Esophagus muscularis mucosa (tissue), 4 donors: ENCODE measurements around the gene TMOD1. TPM values are rescaled to one million over a fixed set of nuclear protein-coding genes. Genes with fewer than 3 reads are reported as not detected.

Experiments
- DNase-seq: peaks from one replicate; pipeline ENCODE4 v3.0.0-alpha.2; 2017; ENCODE audit errors: extremely low spot score
- H3K27ac ChIP-seq, 4 donors: fragments of 200-600 bp; sonication (generic); replicated peaks in 1 of 4; 1 replicate in 3 of 4; 2 replicates in 1 of 4; pipeline ENCODE4 v1.5.1; 2016 to 2019; ENCODE audit warnings: mild to moderate bottlenecking in 1 of 4
- H3K27me3 ChIP-seq, 4 donors: fragments of 200-600 bp; sonication (generic); one replicate each; pipeline versions ENCODE4 v1.5.1 to v1.6.0; 2016 to 2019
- H3K36me3 ChIP-seq, 4 donors: fragments of 200-600 bp; sonication (generic); one replicate each; pipeline ENCODE4 v1.5.1; 2016 to 2019
- H3K4me1 ChIP-seq, 4 donors: fragments of 200-600 bp; sonication (generic); one replicate each; pipeline ENCODE4 v1.5.1; 2016 to 2019
- H3K4me3 ChIP-seq, 4 donors: fragments of 200-600 bp; sonication (generic); 1 replicate in 2 of 4; 2 replicates in 2 of 4; pipeline ENCODE4 v1.5.1; 2016 to 2019; ENCODE audit warnings: mild to moderate bottlenecking in 4 of 4, moderate library complexity in 1 of 4
- H3K9me3 ChIP-seq, 4 donors: fragments of 200-600 bp; sonication (generic); 1 replicate in 3 of 4; 2 replicates in 1 of 4; pipeline ENCODE4 v1.5.1; 2016 to 2019
- EP300 ChIP-seq: sonication (generic); formaldehyde crosslinking; IDR thresholded peaks from one replicate; pipeline ENCODE4 v1.6.1; 2017; ENCODE audit warnings: antibody characterized with exemption
- POLR2A ChIP-seq: fragments of 450-650 bp; IDR thresholded peaks from one replicate; pipeline ENCODE4 v1.6.1; 2017; ENCODE audit warnings: antibody characterized with exemption, moderate library complexity, mild to moderate bottlenecking, low read depth
- POLR2AphosphoS5 ChIP-seq, 2 donors: sonication (generic); formaldehyde crosslinking; IDR thresholded peaks; one replicate each; pipeline ENCODE4 v1.6.1; 2017; ENCODE audit warnings: antibody characterized with exemption in 2 of 2
- WGBS: methylation state at CpG from one replicate; pipeline ENCODE4 v1.1.5; 2018; 5-methylcytosine and 5-hydroxymethylcytosine counted together
- intact Hi-C: fragments of 100-400 bp; cut with DNase I; formaldehyde crosslinking; loops from one replicate; pipeline ENCODE4 v1.15.1; 2023
- total RNA-seq, 4 donors: library from RNA; depleted of rRNA; stranded (reverse); fragments of >200 nt; gene quantifications; one replicate each; pipeline versions ENCODE4 v1.1.0 to v1.2.1, GENCODE V29; 2016
- TF ChIP-seq, protein P1 (sequence below), 3 experiments: fragments of 200-600 bp in 2 of 3; fragments of 450-650 bp in 1 of 3; sonication (generic) in 2 of 3; IDR thresholded peaks; one replicate each; pipeline ENCODE4 v1.5.1; 2017 to 2019; ENCODE audit warnings: antibody characterized with exemption in 3 of 3, mild to moderate bottlenecking in 2 of 3, moderate library complexity in 1 of 3

TMOD1 gene
- total RNA-seq, 4 donors from 2014 or later, result 68.4 to 97.6 (median 71.6) TPM

DNA sequence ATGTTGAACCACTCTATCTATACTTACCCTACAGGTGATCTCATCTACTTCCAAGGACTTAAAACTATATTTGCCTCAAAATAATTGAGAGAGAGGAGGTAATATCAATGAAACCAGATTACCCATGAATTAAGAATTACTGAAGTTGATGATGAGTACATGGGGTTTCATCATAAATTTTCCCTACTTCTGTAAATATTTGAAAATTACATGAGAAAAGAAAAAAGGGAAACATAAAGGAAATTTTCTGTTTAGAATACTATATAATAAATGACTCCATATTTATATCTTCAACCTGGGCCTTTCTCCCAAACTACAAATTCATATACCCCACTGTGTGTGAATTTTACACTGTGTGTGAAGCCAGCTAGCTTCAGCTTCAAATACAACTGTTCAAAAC lies 129.1 kb downstream of the TMOD1 start:
- no peaks in the 10 kb centered on the region for H3K9me3 ChIP-seq
- no peaks in the 10 kb centered on the region for H3K27me3 ChIP-seq
- TF ChIP-seq, protein P1, sequence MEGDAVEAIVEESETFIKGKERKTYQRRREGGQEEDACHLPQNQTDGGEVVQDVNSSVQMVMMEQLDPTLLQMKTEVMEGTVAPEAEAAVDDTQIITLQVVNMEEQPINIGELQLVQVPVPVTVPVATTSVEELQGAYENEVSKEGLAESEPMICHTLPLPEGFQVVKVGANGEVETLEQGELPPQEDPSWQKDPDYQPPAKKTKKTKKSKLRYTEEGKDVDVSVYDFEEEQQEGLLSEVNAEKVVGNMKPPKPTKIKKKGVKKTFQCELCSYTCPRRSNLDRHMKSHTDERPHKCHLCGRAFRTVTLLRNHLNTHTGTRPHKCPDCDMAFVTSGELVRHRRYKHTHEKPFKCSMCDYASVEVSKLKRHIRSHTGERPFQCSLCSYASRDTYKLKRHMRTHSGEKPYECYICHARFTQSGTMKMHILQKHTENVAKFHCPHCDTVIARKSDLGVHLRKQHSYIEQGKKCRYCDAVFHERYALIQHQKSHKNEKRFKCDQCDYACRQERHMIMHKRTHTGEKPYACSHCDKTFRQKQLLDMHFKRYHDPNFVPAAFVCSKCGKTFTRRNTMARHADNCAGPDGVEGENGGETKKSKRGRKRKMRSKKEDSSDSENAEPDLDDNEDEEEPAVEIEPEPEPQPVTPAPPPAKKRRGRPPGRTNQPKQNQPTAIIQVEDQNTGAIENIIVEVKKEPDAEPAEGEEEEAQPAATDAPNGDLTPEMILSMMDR (IDR thresholded peaks at IDR 0.05), result no peak
- TF ChIP-seq POLR2A (no peak), EP300 (no peak), POLR2AphosphoS5 (IDR thresholded peaks at IDR 0.05) (no peak)
- no peak overlapping the region for H3K4me3 ChIP-seq
- intact Hi-C loops, result no loop called here
- no peak for DNase-seq
- peaks cover 0 to 3% (median 1%) of the 10 kb centered on the region in 4 donors for H3K36me3 ChIP-seq
- H3K27ac ChIP-seq, result peak overlapping the region in 1 of 4 donors; percentile 92
- H3K4me1 ChIP-seq, result peaks cover 32 to 64% (median 54%) of the 10 kb centered on the region in 4 donors

DNA sequence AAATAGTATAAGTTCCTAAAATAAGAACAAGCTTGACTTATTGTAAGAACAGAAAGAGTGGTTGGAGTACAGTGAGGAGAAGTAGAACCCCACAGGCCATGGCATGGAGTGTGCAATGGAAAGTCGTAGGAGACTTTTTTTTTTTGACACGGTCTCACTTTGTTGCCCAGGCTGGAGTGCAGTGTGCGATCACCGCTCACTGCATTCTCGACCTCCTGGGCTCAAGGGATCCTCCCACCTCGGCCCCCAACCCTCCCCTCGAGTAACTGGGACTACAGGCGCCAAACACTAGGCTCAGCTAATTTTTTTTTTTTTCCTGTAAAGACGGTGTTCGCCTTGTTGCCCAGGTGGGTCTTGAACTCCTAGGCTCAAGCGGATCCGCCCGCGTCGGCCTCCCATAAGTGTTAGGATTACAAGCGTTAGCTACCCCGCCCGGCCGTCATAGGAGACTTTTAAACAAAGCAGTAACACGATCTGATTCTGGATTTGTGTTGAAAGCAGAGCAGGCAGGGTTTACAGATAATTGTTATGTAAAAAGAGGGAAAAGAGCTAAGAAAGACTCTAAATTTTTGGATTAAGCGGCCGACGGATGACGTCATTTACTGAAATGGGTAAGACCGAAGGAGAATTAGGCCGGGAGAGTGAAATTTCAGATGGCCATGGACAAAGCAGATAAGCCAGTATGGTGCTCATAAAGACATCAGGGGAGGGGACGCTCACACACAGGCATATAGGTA lies 130.9 kb downstream of the TMOD1 start:
- H3K4me1 ChIP-seq, result peaks cover 43 to 74% (median 66%) of the 10 kb centered on the region in 4 donors

DNA sequence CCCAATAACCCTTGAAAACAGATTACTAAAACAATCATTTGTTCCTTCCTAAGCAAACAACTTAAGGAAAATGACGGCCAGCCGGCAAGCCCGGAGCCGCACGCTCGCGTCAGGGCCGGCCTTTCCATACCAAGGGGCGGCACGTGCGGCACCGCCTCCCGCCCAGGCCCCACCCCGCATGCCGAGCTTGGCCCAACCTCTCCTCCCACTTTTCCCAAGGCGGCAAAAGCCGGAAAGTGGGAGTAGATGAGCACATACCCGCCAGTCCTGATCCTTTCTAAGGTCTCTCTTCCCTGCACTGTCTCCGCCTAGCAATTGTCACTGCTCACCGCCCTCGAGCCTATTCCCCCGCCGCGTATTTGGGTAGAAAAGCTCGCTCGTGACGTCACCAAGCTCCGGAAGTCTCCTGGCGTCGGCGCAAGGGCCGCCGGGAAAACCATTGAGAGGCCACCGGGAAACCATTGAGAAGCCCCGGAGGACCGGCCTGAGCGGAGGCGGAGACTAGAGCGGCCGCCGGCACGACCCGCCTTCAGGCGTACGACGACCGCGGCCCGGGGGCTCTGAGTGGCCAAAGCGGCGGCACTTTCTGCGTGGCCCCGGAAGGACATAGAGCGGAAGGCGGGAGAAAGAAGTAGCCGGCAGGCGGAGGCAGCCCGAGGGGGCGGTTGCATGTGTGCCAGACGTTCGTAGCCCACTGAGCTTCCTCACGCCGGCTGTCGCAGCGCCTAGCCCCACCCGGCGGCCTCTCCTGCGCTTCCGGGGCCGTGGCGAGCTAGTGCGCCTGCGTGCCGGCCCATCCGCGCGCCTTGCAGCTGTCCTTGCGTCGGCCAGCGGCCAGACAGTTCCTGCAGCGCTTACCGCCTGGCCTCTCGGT lies 131.8 kb downstream of the TMOD1 start, which contains the start of the genes NCBP1 and TSTD2:
TSS of gene NCBP1 (plus strand) at position 837 of the 874 bp plus-strand sequence. CDS start 61 bp downstream, outside the sequence.
TSS of gene TSTD2 (minus strand) at position 384 of the 874 bp plus-strand sequence. CDS start 5,806 bp downstream, outside the sequence.
- DNase-seq, result peak; percentile 99
- intact Hi-C loops, result no loop called here
- Histone ChIP-seq H3K27me3 (no peaks in the 10 kb centered on the region), H3K4me3 (peak within 1 kb of the TSS; percentile 72 to 95 (median 88)), H3K4me1 (peaks cover 42 to 73% (median 66%) of the 10 kb centered on the region in 4 donors), H3K9me3 (no peaks in the 10 kb centered on the region), H3K36me3 (no peaks in the 10 kb centered on the region), H3K27ac (peak within 1 kb of the TSS; percentile 92 to 98 (median 96))
- TF ChIP-seq POLR2AphosphoS5 (IDR thresholded peaks at IDR 0.05), result peak; percentile 85 to 95
- TF ChIP-seq EP300, result no peak
- peak; percentile 68 for TF ChIP-seq POLR2A
- 0% methylated on average over 36 of the region's 83 CpGs for WGBS

More for the DNA sequence above, 130.9 kb downstream of the TMOD1 start:
- H3K36me3 ChIP-seq, result no peaks in the 10 kb centered on the region
- 1% methylated on average over 27 of the region's 27 CpGs for WGBS
- TF ChIP-seq POLR2A (no peak), EP300 (no peak), POLR2AphosphoS5 (IDR thresholded peaks at IDR 0.05) (no peak)
- TF ChIP-seq, protein P1 (IDR thresholded peaks at IDR 0.05), result no peak
- H3K4me3 ChIP-seq, result peak overlapping the region; percentile 72 to 95 (median 88)
- intact Hi-C loops, result no loop called here
- H3K27ac ChIP-seq, result peak overlapping the region; percentile 92 to 98 (median 96)
- DNase-seq, result no peak
- no peaks in the 10 kb centered on the region for H3K27me3 ChIP-seq
- no peaks in the 10 kb centered on the region for H3K9me3 ChIP-seq

DNA sequence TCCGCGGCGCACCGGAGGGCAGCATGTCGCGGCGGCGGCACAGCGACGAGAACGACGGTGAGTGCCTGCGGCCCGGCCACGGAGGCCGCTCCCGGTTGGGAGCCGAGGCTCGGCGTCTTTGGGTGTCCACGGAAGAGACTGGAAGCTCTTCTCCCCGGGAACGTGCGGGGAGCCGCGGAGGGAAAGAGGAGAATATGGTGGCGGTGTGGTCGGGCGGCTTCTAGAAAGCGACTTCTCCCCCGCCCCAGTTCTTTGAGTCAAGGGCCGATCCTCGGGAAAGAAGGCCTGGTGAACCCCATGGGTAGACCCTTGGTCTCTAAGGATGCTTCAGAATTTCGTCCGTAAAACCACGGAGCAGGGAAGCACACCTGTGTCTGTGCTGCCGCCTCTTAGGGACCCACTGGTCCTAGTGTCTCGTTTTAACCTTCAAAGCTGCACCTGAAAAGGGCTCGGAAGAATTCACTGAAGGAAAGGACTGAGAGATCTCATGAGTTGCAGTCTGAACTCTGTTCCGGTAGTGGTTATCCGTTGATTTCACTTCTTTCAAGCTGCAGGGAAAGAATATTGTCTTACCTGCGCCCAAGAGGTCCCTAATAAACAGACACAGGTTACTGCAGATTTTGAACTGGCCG lies 132.5 kb downstream of the TMOD1 start:
- H3K4me3 ChIP-seq, result peak overlapping the region; percentile 72 to 95 (median 88)
- TF ChIP-seq POLR2A (peak; percentile 28), EP300 (no peak)
- TF ChIP-seq, protein P1 (IDR thresholded peaks at IDR 0.05), result no peak

More for the DNA sequence above, 132.5 kb downstream of the TMOD1 start:
- WGBS, result under 1% methylated on average over 41 of the region's 43 CpGs
- Histone ChIP-seq H3K27ac (peak overlapping the region; percentile 92 to 98 (median 96)), H3K27me3 (no peaks in the 10 kb centered on the region), H3K9me3 (no peaks in the 10 kb centered on the region), H3K36me3 (no peaks in the 10 kb centered on the region), H3K4me1 (peaks cover 42 to 72% (median 65%) of the 10 kb centered on the region in 4 donors)
- no peak for DNase-seq
- intact Hi-C loops, result no loop called here
